ENCODE data around the gene DGKH.

DGKH gene

DNA sequence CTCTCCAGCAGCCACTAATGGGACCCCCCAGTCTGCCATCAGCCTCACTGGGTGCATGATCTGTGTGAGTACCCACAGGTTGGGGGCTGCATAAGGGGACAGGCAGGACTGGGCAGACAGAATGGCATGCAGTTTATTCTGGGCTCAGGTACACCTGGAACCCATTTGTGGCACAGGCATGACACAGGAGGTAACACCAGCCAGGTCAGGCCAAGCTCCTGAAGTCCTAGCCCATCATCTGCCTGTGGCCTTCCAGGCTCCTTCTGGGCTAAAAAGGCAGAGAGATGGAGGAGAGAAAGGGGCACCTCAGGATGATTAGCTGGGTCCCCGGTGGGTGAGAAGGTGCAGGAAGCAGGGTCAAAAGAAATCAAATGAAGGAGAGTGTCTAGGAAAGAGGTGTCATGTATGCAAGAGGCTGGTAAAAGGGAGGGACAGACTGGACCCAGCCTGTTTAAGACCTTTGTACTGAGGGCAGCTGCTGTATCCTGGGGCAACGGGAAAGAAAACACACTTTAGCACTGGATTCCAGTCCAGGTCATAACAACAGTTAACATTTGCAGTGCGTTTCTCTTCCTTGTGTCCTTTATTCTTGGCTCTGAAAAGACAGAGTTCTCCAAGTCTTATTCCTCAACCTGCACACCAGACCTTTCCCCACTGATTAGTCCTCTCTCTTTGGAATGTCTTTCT is 20.2 kb upstream of the DGKH start:
- TF ChIP-seq ZNF274 (IDR thresholded peaks at IDR 0.05; ENCODE audit: low read depth, low read length) = no peak
- H3K4me3 ChIP-seq (ENCODE audit: low read length) = no peak overlapping the region

DNA sequence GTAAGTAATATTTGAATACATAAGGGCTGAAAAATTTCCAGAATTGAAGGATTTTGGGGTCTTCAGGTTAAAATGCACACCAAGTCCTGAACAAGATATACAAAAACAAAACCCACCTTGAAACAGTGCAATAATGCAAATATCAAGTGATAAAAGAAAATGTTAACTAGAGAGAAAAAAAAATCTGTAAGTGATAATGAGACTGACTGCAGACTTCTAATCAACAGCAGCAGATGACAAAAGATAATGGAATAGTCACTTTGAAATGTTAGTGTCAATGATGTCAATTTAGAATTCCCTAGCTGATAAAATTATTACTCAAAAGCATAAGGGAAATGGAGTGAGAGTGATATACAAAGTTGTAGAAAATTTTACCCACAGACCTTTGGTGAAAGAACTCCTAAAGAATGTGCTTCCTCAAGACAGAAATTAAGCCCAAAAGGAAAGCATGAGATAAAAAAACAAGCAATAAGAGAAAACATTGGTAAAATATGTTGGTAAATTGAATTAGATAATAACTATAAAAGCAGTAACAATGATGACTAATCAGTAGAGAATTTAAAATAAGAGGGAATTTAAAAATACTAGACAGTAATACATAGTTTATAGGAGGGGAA is 12.4 kb upstream of the DGKH start:
- no peak overlapping the region for H3K4me3 ChIP-seq (ENCODE audit: low read length)
- no peak for TF ChIP-seq ZNF274 (IDR thresholded peaks at IDR 0.05; ENCODE audit: low read depth, low read length)

DNA sequence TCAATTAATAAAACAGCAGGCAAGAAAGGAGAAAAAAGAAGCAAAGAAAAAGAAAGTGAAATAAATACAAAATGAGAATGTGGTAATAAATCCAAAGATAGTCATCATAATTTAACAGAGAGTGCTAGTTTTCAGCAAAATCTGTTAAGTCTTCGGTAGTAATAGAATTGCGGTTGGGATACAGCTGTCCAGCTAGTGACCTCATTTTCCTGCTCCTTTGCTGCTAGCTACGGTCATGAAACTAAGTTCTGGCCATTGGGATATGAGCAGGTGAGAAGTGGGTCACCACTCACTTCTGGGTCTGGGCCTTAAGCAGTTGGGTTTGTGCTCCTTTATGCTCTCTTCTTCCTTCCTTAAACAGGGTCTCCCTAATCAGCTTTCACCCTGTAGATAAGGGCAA is 11.7 kb upstream of the DGKH start:
- TF ChIP-seq ZNF274 (IDR thresholded peaks at IDR 0.05; ENCODE audit: low read depth, low read length) = no peak

DNA sequence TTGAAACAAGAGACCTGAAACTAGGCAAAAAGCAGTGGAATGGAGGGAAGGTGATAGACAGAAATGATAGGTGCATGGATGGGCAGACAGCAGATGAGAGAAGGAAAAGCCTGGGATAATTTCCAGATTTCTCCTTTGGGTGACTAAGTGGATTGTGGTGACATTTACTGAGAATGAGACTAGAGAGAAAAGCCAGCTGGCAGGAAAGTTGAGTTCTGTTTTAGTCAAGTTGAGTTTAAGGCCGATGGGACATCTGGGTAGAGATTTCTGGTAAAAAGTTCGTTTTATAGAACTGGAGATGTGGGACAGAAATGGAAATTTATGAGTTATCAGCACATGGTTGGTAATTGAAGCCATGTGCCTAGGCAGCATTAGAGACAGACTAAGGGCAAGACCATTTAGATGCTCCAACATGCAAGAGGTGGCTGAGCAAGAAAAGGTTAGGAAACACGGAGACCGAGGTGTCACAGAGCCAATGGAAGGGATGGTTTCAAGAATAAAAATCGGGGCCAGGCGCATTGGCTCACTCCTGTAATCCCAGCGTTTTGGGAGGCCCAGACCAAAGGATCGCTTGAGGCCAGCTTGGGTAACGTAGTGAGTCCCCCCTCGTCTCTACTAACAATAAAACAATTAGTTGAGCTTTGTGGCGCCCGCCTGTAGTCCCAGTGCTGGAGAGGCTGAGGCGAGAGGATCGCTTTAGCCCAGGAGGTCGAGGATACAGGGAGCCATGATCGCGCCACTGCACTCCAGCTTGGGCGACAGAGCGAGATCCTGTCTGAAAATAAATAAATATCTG is 9.6 kb upstream of the DGKH start:
- peak overlapping the region; percentile 89; the same call in 1 of the 2 replicates for H3K4me3 ChIP-seq (ENCODE audit: low read length)
- no peak for TF ChIP-seq ZNF274 (IDR thresholded peaks at IDR 0.05; ENCODE audit: low read depth, low read length)

More for the DNA sequence above, 11.7 kb upstream of the DGKH start:
- no peak overlapping the region for H3K4me3 ChIP-seq (ENCODE audit: low read length)

DNA sequence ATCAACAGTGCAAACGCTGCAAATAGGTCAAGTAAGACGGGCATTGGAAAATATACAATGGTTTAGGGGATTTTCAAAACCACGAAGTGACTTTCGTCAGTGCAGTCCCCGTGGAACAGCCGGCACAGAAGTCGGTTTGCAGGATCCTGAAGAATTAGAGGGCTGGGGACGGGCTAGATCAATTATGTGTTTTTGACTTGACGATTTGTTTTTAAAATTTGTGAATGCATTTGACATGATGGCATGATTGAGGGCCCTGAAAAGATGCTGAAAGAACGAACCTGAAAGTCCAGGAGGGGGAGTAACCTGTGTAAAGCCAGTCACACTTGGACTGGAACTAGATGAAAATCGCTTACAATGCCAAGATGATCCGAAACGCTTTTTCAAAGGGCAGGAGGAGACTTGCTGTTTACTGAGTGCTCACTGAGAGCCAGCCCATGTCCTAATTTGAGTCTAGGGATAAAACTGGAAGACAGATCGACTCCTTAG is 8.9 kb upstream of the DGKH start:
- peak overlapping the region; percentile 89 for H3K4me3 ChIP-seq (ENCODE audit: low read length)

DNA sequence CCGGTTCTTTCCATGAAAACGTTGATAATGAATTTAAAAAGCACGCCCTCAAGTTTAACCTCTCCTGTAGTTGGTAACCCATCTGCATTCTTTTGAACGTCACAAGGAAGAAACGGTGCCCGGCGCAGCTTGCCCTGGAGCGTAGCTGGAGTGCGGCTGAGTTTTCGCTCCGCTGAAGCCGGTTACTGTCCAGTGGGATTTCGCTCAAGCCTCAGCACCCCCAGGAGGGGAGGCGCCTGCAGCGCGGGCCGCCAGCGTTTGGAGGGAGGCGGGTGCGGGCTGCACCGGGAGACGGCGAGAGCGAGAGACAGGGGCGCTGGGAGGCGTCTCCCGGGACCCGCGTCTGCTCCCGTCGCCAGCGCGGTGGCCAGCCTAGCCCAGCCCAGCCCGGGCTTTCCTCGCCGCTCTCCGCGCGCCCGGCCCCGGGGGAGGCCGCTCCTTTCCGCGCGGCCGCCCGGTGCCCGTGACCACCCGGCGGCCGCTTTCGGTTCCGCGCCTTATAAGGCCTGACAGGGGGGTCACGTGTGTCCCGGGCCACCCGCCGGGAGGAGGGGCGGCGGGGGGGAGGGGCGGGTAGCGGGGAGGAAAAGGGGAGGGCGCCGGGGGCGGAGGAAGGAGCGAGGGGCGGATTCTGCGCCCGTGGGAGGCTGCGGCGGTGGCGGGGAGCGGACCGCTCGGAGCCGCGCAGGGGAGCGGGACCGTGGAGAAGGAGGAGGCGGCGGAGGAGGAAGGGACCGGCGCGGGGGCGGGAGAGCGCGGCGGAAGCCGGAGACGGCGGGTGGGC is 8.3 kb upstream of the DGKH start:
- H3K4me3 ChIP-seq (ENCODE audit: low read length) = peak overlapping the region; percentile 90
- no peak for TF ChIP-seq ZNF274 (IDR thresholded peaks at IDR 0.05; ENCODE audit: low read depth, low read length)

More for the DNA sequence above, 8.9 kb upstream of the DGKH start:
- no peak for TF ChIP-seq ZNF274 (IDR thresholded peaks at IDR 0.05; ENCODE audit: low read depth, low read length)

DNA sequence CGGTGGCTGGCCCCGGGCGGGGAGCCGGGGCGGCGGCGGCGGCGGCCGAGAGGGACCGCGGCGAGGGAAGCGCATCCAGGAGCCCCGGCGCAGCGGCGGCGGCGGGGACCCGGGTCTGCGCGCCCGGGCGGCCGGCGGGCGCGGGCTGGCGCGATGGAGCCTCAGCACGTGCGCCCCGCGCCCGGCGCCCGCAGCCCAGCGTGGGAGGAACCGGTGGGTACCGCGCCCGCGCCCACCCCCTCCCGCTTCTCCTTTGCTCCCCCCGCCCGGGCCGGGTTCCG is 7.8 kb upstream of the DGKH start:
- H3K4me3 ChIP-seq (ENCODE audit: low read length) = peak overlapping the region; percentile 90
- TF ChIP-seq ZNF274 (IDR thresholded peaks at IDR 0.05; ENCODE audit: low read depth, low read length) = no peak

DNA sequence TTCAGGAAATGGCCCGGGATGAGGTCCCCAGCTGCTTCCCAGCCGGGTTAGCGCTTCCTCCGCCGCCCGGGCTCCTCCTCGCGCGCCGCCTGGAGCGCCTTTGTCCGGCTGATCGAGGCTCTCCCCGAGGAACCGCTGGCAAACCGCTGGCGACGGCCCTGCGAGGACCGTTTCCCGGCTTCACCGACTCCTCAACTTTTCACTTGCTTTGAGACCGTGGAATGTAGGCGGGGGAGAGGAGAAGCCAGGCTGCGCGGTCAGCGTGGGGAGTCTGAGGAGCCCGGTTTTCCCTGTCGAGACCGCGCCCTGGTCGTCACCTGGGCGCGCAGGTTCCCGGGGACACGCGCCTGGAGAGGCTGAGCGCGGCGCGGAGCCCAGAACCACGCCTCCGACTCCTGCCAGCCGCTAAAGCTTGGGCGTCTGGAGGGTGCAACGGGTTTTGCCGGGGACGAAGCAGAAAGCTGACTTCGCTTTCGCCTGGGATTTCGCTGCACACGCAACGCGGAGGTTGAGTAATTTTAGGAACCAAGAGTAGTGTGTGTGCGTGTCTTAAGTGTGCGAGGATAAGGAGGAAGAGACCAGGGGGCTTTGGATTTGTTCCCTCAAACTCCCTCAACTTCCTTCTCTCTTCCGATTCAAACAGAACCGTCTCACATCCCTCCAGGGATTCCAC is 7.3 kb upstream of the DGKH start:
- peak overlapping the region; percentile 90 for H3K4me3 ChIP-seq (ENCODE audit: low read length)
- no peak for TF ChIP-seq ZNF274 (IDR thresholded peaks at IDR 0.05; ENCODE audit: low read depth, low read length)

DNA sequence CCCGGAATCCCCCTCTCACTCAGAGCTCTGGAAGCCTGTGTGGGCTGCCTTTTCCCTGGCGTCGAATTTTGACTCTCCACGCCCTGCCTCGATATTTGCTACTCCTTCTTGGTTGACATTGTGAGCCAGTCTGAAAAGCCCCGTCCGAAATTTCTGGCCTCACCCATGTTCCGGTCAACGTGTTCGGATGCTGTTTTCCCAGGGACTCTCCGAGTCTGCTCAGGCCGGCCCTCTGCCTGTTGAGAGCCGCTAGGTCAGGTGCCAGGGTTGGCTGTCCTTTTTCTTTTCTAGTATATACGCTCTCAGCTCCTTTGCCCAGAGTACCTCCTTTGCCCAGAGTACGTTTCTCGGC is 6.8 kb upstream of the DGKH start:
- peak overlapping the region; percentile 90 for H3K4me3 ChIP-seq (ENCODE audit: low read length)
- TF ChIP-seq ZNF274 (IDR thresholded peaks at IDR 0.05; ENCODE audit: low read depth, low read length) = no peak

DNA sequence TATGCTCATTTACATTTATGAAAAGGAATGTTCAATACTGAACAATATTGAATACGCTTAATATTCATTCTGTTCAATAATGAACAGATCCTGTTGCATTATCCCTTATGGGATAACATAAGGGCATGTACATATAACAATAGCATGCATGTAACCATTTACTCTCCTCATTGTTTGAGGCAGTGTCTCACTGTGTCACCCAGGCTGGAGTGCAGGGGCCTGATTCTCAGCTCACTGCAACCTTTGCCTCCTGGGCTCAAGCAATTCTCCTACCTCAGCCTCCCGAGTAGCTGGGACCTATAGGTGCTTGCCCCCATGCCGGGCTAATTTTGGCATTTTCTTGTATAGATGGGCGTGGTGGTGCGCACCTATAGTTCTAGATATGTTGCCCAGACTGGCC is 4.8 kb upstream of the DGKH start:
- no peak overlapping the region for H3K4me3 ChIP-seq (ENCODE audit: low read length)
- TF ChIP-seq ZNF274 (IDR thresholded peaks at IDR 0.05; ENCODE audit: low read depth, low read length) = no peak

DNA sequence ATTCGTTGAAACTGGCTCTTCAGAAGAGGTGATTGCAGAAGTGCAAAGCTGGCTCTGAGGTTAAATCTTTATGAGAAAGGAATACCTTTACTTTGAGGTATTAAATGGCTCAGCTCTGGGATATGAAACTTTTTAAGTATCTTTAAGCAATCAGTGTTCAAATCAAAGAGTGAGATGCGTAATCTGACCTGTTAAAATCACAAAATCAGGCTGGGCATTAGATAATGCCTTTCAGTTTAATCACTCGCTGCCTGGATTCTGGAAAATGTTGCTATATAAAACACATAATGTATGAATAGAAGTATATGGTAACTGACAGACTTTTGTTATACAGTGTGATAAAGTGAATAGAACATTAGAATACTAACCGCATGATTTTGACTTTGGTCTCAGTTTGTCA is 2.0 kb upstream of the DGKH start:
- H3K4me3 ChIP-seq (ENCODE audit: low read length) = no peak overlapping the region
- TF ChIP-seq ZNF274 (IDR thresholded peaks at IDR 0.05; ENCODE audit: low read depth, low read length) = no peak

DNA sequence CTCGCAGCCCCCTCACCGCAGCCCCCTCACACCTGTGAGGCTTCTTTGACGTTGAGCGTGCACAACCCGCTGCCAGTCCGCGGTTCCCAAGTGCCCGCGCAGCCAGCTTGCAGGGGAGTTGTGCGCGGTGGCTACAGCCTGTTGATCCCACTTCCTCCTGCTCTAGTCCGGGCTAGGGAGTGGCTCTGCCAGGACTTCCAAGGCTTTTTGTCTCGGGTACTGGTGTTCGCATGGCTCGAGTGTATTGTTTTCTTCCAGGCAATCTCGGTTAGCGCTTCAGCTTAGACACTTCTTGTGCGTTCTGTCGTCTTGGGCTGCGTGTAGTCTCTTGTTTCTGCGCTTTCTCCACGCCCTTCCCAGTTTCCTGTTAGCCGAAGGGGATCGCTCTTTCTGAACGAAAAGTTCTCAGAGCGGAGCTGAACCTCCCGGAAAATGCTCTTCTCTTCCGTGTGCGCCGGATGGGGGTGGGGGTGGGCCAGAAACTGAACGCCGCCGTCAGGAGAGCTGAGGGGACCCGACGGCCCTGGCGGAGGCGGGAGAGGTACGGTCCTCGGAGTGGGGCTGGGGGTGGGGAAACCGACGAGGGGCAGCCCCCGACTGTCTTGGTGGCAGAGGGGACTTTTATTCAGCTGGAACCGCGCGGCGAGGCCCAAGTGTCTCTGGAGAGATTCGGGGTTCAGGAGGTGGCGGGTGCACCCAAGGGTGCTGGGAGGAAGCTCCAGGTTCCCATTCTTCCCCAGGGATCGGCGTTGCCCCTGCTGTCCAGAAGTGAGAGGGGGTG is 697 bp upstream of the DGKH start:
- no peak for TF ChIP-seq ZNF274 (IDR thresholded peaks at IDR 0.05; ENCODE audit: low read depth, low read length)
- peak overlapping the region; percentile 98 for H3K4me3 ChIP-seq (ENCODE audit: low read length)

Data from GM08714 (cell line).